C4-2B (cell line): ENCODE results near the gene SERPIND1.

Experiments used
- CTCF ChIP-seq: fragments of 450-650 bp; conservative IDR thresholded peaks from 2 replicates; pipeline ENCODE4 v1.5.1; 2017; ENCODE audit warnings: mild to moderate bottlenecking
- ZFX ChIP-seq: fragments of 450-650 bp; IDR thresholded peaks from 2 replicates; pipeline ENCODE4 v1.6.1; 2017

- TF ChIP-seq CTCF (no peak), ZFX (no peak)
Observed at GRCh38 chr22:20749453-20749852, 24.5 kb upstream of the SERPIND1 start.
